K562 (cell line): Measurements from ENCODE around the gene GABRP. TPM values are rescaled to one million over a fixed set of nuclear protein-coding genes. Genes with fewer than 3 reads are reported as not detected.

ENCODE experiments used
- ATAC-seq: fragments of 200-7000 bp; cut with Tn5 transposase; 3 replicates; pipeline ENCODE4 v1.9.1; 2020; ENCODE audit warnings: moderate library complexity
- BruUV-seq: library from RNA; stranded (reverse); fragments of 400-500 nt; replicated peaks from 2 replicates; lab custom pipeline; 2021; lab: Mats Ljungman, UMichigan
- CTCF ChIA-PET: fragments of 300-600 bp; formaldehyde crosslinking; extraction: SDS; loops from one replicate; lab custom pipeline; 2021; ENCODE audit warnings: low intra/inter-chr PET ratio; lab: Yijun Ruan, JAX
- POLR2A ChIA-PET: fragments of 300-600, 350-650 bp; sonication (Branson Sonifier 250); formaldehyde crosslinking; extraction: SDS; loops from one replicate; lab custom pipeline; 2021; ENCODE audit warnings: antibody characterized with exemption, inconsistent platforms; lab: Yijun Ruan, JAX
- DNase-seq, 4 experiments: peaks; one replicate each; pipeline versions ENCODE4 v3.0.0 to v3.0.0-alpha.2; 2011 to 2018; ENCODE audit warnings: low spot score in 3 of 4, mixed read lengths in 3 of 4; ENCODE audit errors: extremely low read depth in 1 of 4
- FAIRE-seq: peaks from 2 replicates; lab custom pipeline; 2011; peaks lifted over from hg19 to GRCh38; lab: Jason Lieb, UNC
- H2AFZ ChIP-seq: 2 replicates; pipeline ENCODE4 v1.6.0; 2011; ENCODE audit warnings: low read depth, low read length, control low read depth, inconsistent platforms
- H3K27ac ChIP-seq: fragments of 200-600 bp; 3 replicates; pipeline ENCODE4 v1.8.0; 2011; ENCODE audit warnings: low read depth, mild to moderate bottlenecking, control low read depth, inconsistent platforms, low read length, moderate library complexity, mixed read lengths; ENCODE audit errors: extremely low read depth
- H3K27me3 ChIP-seq, 2 experiments: fragments of 300-600 bp in 1 of 2; 2 replicates in 1 of 2; 3 replicates in 1 of 2; pipeline versions ENCODE4 v1.6.0 to v1.8.0; 2011; ENCODE audit warnings: inconsistent platforms in 2 of 2, low read length in 2 of 2, mild to moderate bottlenecking in 1 of 2, mixed read lengths in 1 of 2, moderate library complexity in 1 of 2; ENCODE audit not compliant: control insufficient read depth in 2 of 2, insufficient read depth in 2 of 2
- H3K36me3 ChIP-seq: fragments of 300-600 bp; 3 replicates; pipeline ENCODE4 v1.8.0; 2011; ENCODE audit warnings: mild to moderate bottlenecking, low read length, inconsistent platforms; ENCODE audit not compliant: control insufficient read depth, insufficient read depth
- H3K4me1 ChIP-seq, 2 experiments: fragments of 200-600 bp in 1 of 2; replicated peaks in 1 of 2; 2 replicates in 1 of 2; 3 replicates in 1 of 2; pipeline versions ENCODE4 v1.5.1 to v1.8.0; 2011; ENCODE audit warnings: inconsistent platforms in 2 of 2, low read length in 2 of 2, mild to moderate bottlenecking in 1 of 2, mixed read lengths in 1 of 2, moderate library complexity in 1 of 2; ENCODE audit not compliant: control insufficient read depth in 2 of 2, insufficient read depth in 2 of 2
- H3K4me2 ChIP-seq: 2 replicates; pipeline ENCODE4 v1.6.1; 2011; ENCODE audit warnings: low read length, control low read depth, inconsistent platforms, mixed read lengths; ENCODE audit not compliant: insufficient read depth
- H3K4me3 ChIP-seq: fragments of 200-600 bp; sonication (generic), shearing (Covaris generic); 2 replicates; pipeline ENCODE4 v1.5.1; 2016; ENCODE audit warnings: control low read depth, inconsistent platforms
- H3K79me2 ChIP-seq: fragments of 200-600 bp; 3 replicates; pipeline ENCODE4 v1.8.0; 2011; ENCODE audit warnings: low read length, inconsistent platforms; ENCODE audit not compliant: control insufficient read depth, insufficient read depth
- H3K9ac ChIP-seq, 2 experiments: 2 replicates each; pipeline versions ENCODE4 v1.6.0 to v1.6.1; 2011; ENCODE audit warnings: low read depth in 2 of 2, low read length in 2 of 2, control low read depth in 1 of 2, inconsistent platforms in 1 of 2, mild to moderate bottlenecking in 1 of 2, mixed read lengths in 1 of 2; ENCODE audit not compliant: insufficient read depth in 1 of 2
- H3K9me1 ChIP-seq: one replicate; pipeline ENCODE4 v1.6.0; 2011; ENCODE audit warnings: inconsistent platforms, mild to moderate bottlenecking, low read length, moderate library complexity; ENCODE audit not compliant: control insufficient read depth, insufficient read depth
- H3K9me3 ChIP-seq: replicated peaks from 2 replicates; pipeline ENCODE4 v1.5.1; 2011; ENCODE audit warnings: low read depth, low read length, inconsistent platforms; ENCODE audit not compliant: control insufficient read depth, insufficient read depth
- H4K20me1 ChIP-seq: replicated peaks from 2 replicates; pipeline ENCODE4 v1.6.1; 2011; ENCODE audit warnings: low read length, inconsistent platforms, mixed read lengths; ENCODE audit not compliant: control insufficient read depth, insufficient read depth
- BACH1 ChIP-seq: fragments of 200-800 bp; sonication (Bioruptor generic); IDR thresholded peaks from 2 replicates; pipeline ENCODE4 v1.6.1; 2016; ENCODE audit warnings: missing genetic modification characterization, missing compliant biosample characterization
- BCL6 ChIP-seq: fragments of 250-450 bp; sonication (Bioruptor Pico); IDR thresholded peaks from 2 replicates; pipeline ENCODE4 v1.4.0; 2020
- CBX8 ChIP-seq: fragments of 200-600 bp; sonication (generic); IDR thresholded peaks from 2 replicates; pipeline ENCODE4 v1.6.1; 2012; ENCODE audit warnings: borderline replicate concordance, mixed run types, low read depth, mild to moderate bottlenecking, moderate library complexity, mixed read lengths, low read length, control low read depth, inconsistent platforms; ENCODE audit not compliant: poor library complexity, severe bottlenecking; ENCODE audit errors: extremely low read depth
- EP300 ChIP-seq: IDR thresholded peaks from 2 replicates; pipeline ENCODE4 v1.6.1; 2012; ENCODE audit warnings: low read length, improper control_type of control experiment
- ETS2 ChIP-seq: IDR thresholded peaks from 2 replicates; pipeline ENCODE4 v1.6.1; 2016; ENCODE audit warnings: borderline replicate concordance, missing genetic modification characterization, mild to moderate bottlenecking, moderate library complexity, missing compliant biosample characterization; ENCODE audit not compliant: poor library complexity, severe bottlenecking
- GATAD2B ChIP-seq: fragments of 450-650 bp; IDR thresholded peaks from 2 replicates; pipeline ENCODE4 v1.6.1; 2017; ENCODE audit warnings: mild to moderate bottlenecking, borderline replicate concordance
- HDAC6 ChIP-seq: IDR thresholded peaks from 2 replicates; pipeline ENCODE4 v1.6.1; 2012; ENCODE audit warnings: low read depth, mild to moderate bottlenecking, control low read depth, inconsistent platforms, low read length, moderate library complexity
- HDGF ChIP-seq: fragments of 450-650 bp; IDR thresholded peaks from 2 replicates; pipeline ENCODE4 v1.6.1; 2016
- KAT8 ChIP-seq: fragments of 450-650 bp; IDR thresholded peaks from 2 replicates; pipeline ENCODE4 v1.6.1; 2016; ENCODE audit warnings: low read depth, mild to moderate bottlenecking
- MAFF ChIP-seq: IDR thresholded peaks from 2 replicates; pipeline ENCODE4 v1.6.1; 2012; ENCODE audit warnings: low read length, improper control_type of control experiment
- MCM2 ChIP-seq: fragments of 450-650 bp; IDR thresholded peaks from 2 replicates; pipeline ENCODE4 v1.6.1; 2017; ENCODE audit warnings: low read depth, mild to moderate bottlenecking
- PHF20 ChIP-seq: fragments of 450-650 bp; IDR thresholded peaks from 2 replicates; pipeline ENCODE4 v1.6.1; 2018; ENCODE audit not compliant: partially characterized antibody
- RCOR1 ChIP-seq, 2 experiments: IDR thresholded peaks; 2 replicates each; pipeline ENCODE4 v1.6.1; 2012; ENCODE audit warnings: low read depth in 2 of 2, low read length in 2 of 2, borderline replicate concordance in 1 of 2, improper control_type of control experiment in 1 of 2
- SIRT6 ChIP-seq: IDR thresholded peaks from one replicate; pipeline ENCODE4 v1.6.1; 2012; ENCODE audit warnings: low read depth, mild to moderate bottlenecking, control low read depth, inconsistent platforms, low read length, moderate library complexity
- STAT5A ChIP-seq: IDR thresholded peaks from 2 replicates; pipeline ENCODE4 v1.6.1; 2012; ENCODE audit warnings: low read length, inconsistent platforms, borderline replicate concordance
- TRIM28 ChIP-seq: fragments of 450-650 bp; IDR thresholded peaks from 2 replicates; pipeline ENCODE4 v1.6.1; 2017
- XRCC5 ChIP-seq: fragments of 200-400 bp; formaldehyde crosslinking; IDR thresholded peaks from 2 replicates; pipeline ENCODE4 v1.6.1; 2017; ENCODE audit warnings: low read depth, mild to moderate bottlenecking, low read length
- WGBS: fragments of 100-300 bp; shearing (Covaris generic); methylation state at CpG from one replicate; pipeline ENCODE4 v1.1.6; 2016; ENCODE audit warnings: low coverage, mixed read lengths; ENCODE audit not compliant: insufficient coverage; ENCODE audit errors: missing lambda C conversion rate; 5-methylcytosine and 5-hydroxymethylcytosine counted together
- in situ Hi-C: fragments of 300-500 bp; cut with MboI; formaldehyde crosslinking; loops from 4 replicates; pipeline ENCODE4 v1.15.0; 2018; ENCODE audit warnings: inconsistent platforms, mixed read lengths
- intact Hi-C: fragments of 100-400 bp; cut with micrococcal nuclease; formaldehyde crosslinking; loops from 2 replicates; pipeline ENCODE4 v1.14.2; 2022
- polyA plus RNA-seq, 8 experiments: library from polyadenylated mRNA; depleted of rRNA in 4 of 8; stranded (reverse) in 5 of 8; unstranded in 3 of 8; fragments of >200 nt; fragmentation: Nextera tagmentation in 2 of 8; fragmentation: Illumina TruSeq in 1 of 8; extraction: Ambion mirVana in 2 of 8; extraction: Trizol in 1 of 8; gene quantifications; 2 replicates each; pipeline versions ENCODE4 v1.2.1 to v1.2.3, GENCODE V29; 2011 to 2014; ENCODE audit warnings: inconsistent platforms in 1 of 8, missing spikeins in 1 of 8
- total RNA-seq, 7 experiments: library from RNA; depleted of rRNA in 6 of 7; stranded (reverse); fragments of >200 nt in 6 of 7; fragmentation: Illumina TruSeq in 2 of 7; extraction: Trizol in 2 of 7; gene quantifications; 2 replicates each; pipeline versions ENCODE4 v1.2.1 to v1.2.3, GENCODE V29; 2011 to 2021; ENCODE audit warnings: low replicate concordance in 1 of 7
- TF ChIP-seq, protein P1 (sequence below), 2 experiments: fragments of 450-650 bp; IDR thresholded peaks; 2 replicates each; pipeline ENCODE4 v1.6.1; 2016
- TF ChIP-seq, protein P2 (sequence below): fragments of 450-650 bp; IDR thresholded peaks from 2 replicates; pipeline ENCODE4 v1.6.1; 2016; ENCODE audit warnings: missing biosample characterization, missing genetic modification characterization
- TF ChIP-seq, protein P3 (sequence below): fragments of 250-450 bp; sonication (Bioruptor Pico); IDR thresholded peaks from 2 replicates; pipeline ENCODE4 v1.4.0; 2020; ENCODE audit warnings: borderline replicate concordance

GABRP gene
- total and polyA plus RNA-seq, 9 of the 15 experiments (the other 6 are each of a cell fraction or from before 2014, with no cell fraction given): not detected

DNA sequence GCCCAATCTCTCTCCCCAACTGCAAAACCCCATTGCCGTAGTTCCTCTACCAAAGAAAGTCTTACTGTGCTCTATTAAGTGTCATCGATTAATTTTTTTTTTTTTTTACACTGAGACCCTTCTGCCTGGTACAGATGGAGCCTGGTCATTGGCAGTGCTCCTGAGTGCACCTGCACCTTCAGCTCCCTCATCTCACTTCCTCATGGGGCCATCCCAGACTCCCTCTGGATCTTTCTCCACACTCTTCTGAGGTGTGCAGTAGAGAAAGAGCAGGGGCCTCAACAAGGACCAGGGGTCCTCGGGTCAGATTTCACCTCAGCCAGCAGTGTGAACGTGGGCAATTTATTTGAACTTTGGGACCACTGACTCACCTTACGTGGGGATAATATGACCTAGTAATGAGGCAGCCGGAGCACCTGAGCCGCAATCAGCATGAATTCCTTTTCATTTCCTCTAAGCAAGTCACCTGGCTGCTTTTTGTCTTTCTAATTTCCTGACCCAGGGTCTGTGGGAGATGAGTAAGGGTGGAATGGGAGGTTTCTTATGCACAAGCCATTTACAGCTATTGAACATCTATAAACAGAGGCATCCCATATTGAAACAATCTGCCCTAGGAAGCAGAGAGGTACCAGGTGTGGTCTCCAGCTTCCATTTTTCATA, 22.3 kb upstream of the GABRP start:
- Histone ChIP-seq H2AFZ (no peak overlapping the region), H3K79me2 (no peaks in the 10 kb centered on the region), H3K9me3 (no peaks in the 10 kb centered on the region), H3K4me2 (no peak overlapping the region), H4K20me1 (no peaks in the 10 kb centered on the region), H3K9me1 (no peaks in the 10 kb centered on the region), H3K27ac (no peak overlapping the region), H3K4me1 (no peaks in the 10 kb centered on the region), H3K36me3 (no peaks in the 10 kb centered on the region), H3K27me3 (peaks cover 0 to 7% of the 10 kb centered on the region in 2 experiments; a peak in 2 of 5 replicates), H3K4me3 (no peak overlapping the region), H3K9ac (no peak overlapping the region)
- TF ChIP-seq BCL6 (CRISPR knock-in tag) (no peak), CBX8 (no peak), HDAC6 (no peak), STAT5A (no peak), TRIM28 (no peak), BACH1 (tag) (no peak), ETS2 (tag) (no peak), MAFF (no peak), HDGF (no peak), KAT8 (no peak), EP300 (no peak), XRCC5 (no peak), SIRT6 (no peak), GATAD2B (no peak), RCOR1 (IDR thresholded peaks at IDR 0.05; ENCODE audit: borderline replicate concordance in 1 of 2, low read depth in 2 of 2, low read length in 2 of 2) (no peak), MCM2 (no peak), PHF20 (no peak)
- TF ChIP-seq, protein P1, sequence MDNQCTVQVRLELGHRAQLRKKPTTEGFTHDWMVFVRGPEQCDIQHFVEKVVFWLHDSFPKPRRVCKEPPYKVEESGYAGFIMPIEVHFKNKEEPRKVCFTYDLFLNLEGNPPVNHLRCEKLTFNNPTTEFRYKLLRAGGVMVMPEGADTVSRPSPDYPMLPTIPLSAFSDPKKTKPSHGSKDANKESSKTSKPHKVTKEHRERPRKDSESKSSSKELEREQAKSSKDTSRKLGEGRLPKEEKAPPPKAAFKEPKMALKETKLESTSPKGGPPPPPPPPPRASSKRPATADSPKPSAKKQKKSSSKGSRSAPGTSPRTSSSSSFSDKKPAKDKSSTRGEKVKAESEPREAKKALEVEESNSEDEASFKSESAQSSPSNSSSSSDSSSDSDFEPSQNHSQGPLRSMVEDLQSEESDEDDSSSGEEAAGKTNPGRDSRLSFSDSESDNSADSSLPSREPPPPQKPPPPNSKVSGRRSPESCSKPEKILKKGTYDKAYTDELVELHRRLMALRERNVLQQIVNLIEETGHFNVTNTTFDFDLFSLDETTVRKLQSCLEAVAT (IDR thresholded peaks at IDR 0.05): no peak
- TF ChIP-seq, protein P2, sequence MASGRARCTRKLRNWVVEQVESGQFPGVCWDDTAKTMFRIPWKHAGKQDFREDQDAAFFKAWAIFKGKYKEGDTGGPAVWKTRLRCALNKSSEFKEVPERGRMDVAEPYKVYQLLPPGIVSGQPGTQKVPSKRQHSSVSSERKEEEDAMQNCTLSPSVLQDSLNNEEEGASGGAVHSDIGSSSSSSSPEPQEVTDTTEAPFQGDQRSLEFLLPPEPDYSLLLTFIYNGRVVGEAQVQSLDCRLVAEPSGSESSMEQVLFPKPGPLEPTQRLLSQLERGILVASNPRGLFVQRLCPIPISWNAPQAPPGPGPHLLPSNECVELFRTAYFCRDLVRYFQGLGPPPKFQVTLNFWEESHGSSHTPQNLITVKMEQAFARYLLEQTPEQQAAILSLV (tag): no peak
- TF ChIP-seq, protein P3, sequence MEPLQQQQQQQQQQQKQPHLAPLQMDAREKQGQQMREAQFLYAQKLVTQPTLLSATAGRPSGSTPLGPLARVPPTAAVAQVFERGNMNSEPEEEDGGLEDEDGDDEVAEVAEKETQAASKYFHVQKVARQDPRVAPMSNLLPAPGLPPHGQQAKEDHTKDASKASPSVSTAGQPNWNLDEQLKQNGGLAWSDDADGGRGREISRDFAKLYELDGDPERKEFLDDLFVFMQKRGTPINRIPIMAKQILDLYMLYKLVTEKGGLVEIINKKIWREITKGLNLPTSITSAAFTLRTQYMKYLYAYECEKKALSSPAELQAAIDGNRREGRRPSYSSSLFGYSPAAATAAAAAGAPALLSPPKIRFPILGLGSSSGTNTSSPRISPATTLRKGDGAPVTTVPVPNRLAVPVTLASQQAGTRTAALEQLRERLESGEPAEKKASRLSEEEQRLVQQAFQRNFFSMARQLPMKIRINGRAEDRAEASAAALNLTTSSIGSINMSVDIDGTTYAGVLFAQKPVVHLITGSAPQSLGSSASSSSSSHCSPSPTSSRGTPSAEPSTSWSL (CRISPR knock-in tag): no peak
- 4% methylated on average over 7 of the region's 7 CpGs for WGBS
- ChIA-PET CTCF (no interaction called here), POLR2A (interaction anchor here (0.6 kb wide), 2 partner anchors 834 to 1244 kb away, joined by 3 read pairs; no protein-coding TSS in a partner anchor)
- intact Hi-C loops: no loop called here
- ATAC-seq (no peak), DNase-seq (no peak), FAIRE-seq (no peak)
- in situ Hi-C loops: no loop called here
- no TSS peak for BruUV-seq
